ENCODE data around the gene RANBP3L. TPM values are rescaled to one million over a fixed set of nuclear protein-coding genes. Genes with fewer than 3 reads are reported as not detected.
A peak's percentile ranks its signal among the peaks of the same experiment; 100 is the strongest.

RANBP3L gene
- total and polyA plus RNA-seq, 9 of the 15 experiments (the other 6 are each of a cell fraction or from before 2014, with no cell fraction given) = 0.01 to 0.06 TPM; not detected in 7

GRCh38 chr5:36305571-36306326 lies 4.0 kb upstream of the RANBP3L start (continued):
- no peak for TF ChIP-seq VEZF1 (CRISPR knock-in tag; IDR thresholded peaks at IDR 0.05)
- no peak for TF ChIP-seq LCOR (CRISPR knock-in tag; IDR thresholded peaks at IDR 0.05)
- TF ChIP-seq NFATC3 (IDR thresholded peaks at IDR 0.05) = no peak
- no peak for TF ChIP-seq SIX5 (IDR thresholded peaks at IDR 0.05; ENCODE audit: borderline replicate concordance in 1 of 2, insufficient read depth in 1 of 2, low read depth in 1 of 2, low read length in 2 of 2)
- no peak for TF ChIP-seq ATF7 (IDR thresholded peaks at IDR 0.05)
- no peak for TF ChIP-seq POU5F1 (IDR thresholded peaks at IDR 0.05; ENCODE audit: borderline replicate concordance, low read depth, low read length, partially characterized antibody)
- TF ChIP-seq E2F3 (CRISPR knock-in tag; IDR thresholded peaks at IDR 0.05) = no peak
- peak; percentile 89 to 92 for TF ChIP-seq RAD21 (CRISPR knock-in tag; conservative IDR thresholded peaks at IDR 0.05 in 1 of 2, IDR thresholded peaks at IDR 0.05 in 1 of 2)
- TF ChIP-seq CHD2 (IDR thresholded peaks at IDR 0.05; ENCODE audit: low read depth, low read length) = no peak
- no peak for TF ChIP-seq ZNF699 (CRISPR knock-in tag; IDR thresholded peaks at IDR 0.05; ENCODE audit: insufficient replicate concordance)
- no peak for TF ChIP-seq DPF2 (IDR thresholded peaks at IDR 0.05)
- TF ChIP-seq, protein P1, sequence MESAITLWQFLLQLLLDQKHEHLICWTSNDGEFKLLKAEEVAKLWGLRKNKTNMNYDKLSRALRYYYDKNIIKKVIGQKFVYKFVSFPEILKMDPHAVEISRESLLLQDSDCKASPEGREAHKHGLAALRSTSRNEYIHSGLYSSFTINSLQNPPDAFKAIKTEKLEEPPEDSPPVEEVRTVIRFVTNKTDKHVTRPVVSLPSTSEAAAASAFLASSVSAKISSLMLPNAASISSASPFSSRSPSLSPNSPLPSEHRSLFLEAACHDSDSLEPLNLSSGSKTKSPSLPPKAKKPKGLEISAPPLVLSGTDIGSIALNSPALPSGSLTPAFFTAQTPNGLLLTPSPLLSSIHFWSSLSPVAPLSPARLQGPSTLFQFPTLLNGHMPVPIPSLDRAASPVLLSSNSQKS (CRISPR knock-in tag; IDR thresholded peaks at IDR 0.05) = no peak
- no peak for TF ChIP-seq ZFPM2 (CRISPR knock-in tag; IDR thresholded peaks at IDR 0.05)
- TF ChIP-seq ZNF232 (CRISPR knock-in tag; IDR thresholded peaks at IDR 0.05) = no peak
- TF ChIP-seq SRSF9 (IDR thresholded peaks at IDR 0.05; ENCODE audit: borderline replicate concordance, low read depth, low read length) = no peak
- no peak for TF ChIP-seq TAF9B (IDR thresholded peaks at IDR 0.05; ENCODE audit: partially characterized antibody)
- no peak for TF ChIP-seq ZC3H11A (IDR thresholded peaks at IDR 0.05; ENCODE audit: low read depth, low read length)
- TF ChIP-seq BMI1 (IDR thresholded peaks at IDR 0.05; ENCODE audit: low read length) = no peak
- TF ChIP-seq SMAD2 (IDR thresholded peaks at IDR 0.05; ENCODE audit: low read depth, low read length) = no peak
- TF ChIP-seq GTF2E2 (tag; IDR thresholded peaks at IDR 0.05) = no peak
- TF ChIP-seq FOXK2 (conservative IDR thresholded peaks at IDR 0.05 in 1 of 2, IDR thresholded peaks at IDR 0.05 in 1 of 2; ENCODE audit: low read depth in 2 of 2) = no peak
- TF ChIP-seq MCM2 (IDR thresholded peaks at IDR 0.05; ENCODE audit: low read depth) = no peak
- no peak for TF ChIP-seq PML (IDR thresholded peaks at IDR 0.05; ENCODE audit: low read length)
- TF ChIP-seq DMBX1 (CRISPR knock-in tag; IDR thresholded peaks at IDR 0.05; ENCODE audit: borderline replicate concordance) = no peak
- TF ChIP-seq, protein P2, sequence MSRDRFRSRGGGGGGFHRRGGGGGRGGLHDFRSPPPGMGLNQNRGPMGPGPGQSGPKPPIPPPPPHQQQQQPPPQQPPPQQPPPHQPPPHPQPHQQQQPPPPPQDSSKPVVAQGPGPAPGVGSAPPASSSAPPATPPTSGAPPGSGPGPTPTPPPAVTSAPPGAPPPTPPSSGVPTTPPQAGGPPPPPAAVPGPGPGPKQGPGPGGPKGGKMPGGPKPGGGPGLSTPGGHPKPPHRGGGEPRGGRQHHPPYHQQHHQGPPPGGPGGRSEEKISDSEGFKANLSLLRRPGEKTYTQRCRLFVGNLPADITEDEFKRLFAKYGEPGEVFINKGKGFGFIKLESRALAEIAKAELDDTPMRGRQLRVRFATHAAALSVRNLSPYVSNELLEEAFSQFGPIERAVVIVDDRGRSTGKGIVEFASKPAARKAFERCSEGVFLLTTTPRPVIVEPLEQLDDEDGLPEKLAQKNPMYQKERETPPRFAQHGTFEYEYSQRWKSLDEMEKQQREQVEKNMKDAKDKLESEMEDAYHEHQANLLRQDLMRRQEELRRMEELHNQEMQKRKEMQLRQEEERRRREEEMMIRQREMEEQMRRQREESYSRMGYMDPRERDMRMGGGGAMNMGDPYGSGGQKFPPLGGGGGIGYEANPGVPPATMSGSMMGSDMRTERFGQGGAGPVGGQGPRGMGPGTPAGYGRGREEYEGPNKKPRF (IDR thresholded peaks at IDR 0.05; ENCODE audit: low read depth, low read length) = no peak

Data from K562 (cell line).